Measurements from ENCODE around the gene LANCL1.

The LANCL1 gene

DNA sequence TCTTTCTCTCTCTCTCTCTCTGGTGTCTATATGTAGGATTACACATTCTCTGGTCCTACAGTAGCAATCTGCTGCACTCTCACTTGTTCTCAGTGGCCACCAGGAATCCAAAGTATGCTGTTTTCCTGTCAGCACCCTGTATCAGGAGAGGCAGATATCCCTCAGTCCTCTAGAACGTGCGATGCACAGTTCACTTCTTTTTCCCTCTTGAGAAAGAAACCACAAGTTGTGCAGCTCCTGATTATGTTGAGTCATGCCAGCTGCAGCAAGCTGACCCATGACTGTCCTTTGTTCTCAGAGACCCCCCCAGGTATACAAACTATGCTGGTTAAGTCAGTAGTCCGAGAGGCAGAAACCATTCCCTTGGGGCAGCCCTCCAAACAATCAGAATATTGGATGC, 54.6 kb downstream of the LANCL1 start:
- Histone ChIP-seq H3K27ac (ENCODE audit: low read depth in 2 of 2, low read length in 2 of 2) (no peak overlapping the region), H3K9ac (ENCODE audit: low read depth in 1 of 2, low read length in 2 of 2) (no peak overlapping the region), H3K4me3 (ENCODE audit: low read length in 2 of 2) (no peak overlapping the region)

DNA sequence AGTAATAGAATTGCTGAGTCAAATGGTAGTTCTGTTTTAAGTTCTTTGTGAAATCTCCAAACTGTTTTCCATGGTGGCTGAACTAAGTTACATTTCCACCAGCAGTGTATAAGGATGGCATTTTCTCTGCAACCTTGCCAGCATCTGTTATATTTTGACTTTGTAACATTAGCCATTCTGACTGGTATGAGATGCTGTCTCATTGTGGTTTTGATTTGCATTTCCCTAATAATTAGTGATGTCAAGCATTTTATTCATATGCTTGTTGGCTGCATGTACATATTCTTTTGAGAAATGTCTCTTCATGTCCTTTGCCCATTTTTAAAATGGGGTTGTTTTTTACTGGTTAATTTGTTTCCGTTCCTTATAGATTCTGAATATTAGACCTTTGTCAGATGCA, 63.9 kb downstream of the LANCL1 start:
- Histone ChIP-seq H3K27ac (ENCODE audit: low read depth in 2 of 2, low read length in 2 of 2) (no peak overlapping the region), H3K27me3 (ENCODE audit: control insufficient read depth in 2 of 2, insufficient read depth in 2 of 2, low read length in 2 of 2) (no peaks in the 10 kb centered on the region), H3K9me3 (ENCODE audit: control insufficient read depth in 2 of 2, low read length in 2 of 2) (no peaks in the 10 kb centered on the region), H3K4me1 (ENCODE audit: control insufficient read depth in 2 of 2, insufficient read depth in 2 of 2, low read length in 2 of 2) (no peaks in the 10 kb centered on the region), H3K36me3 (ENCODE audit: control insufficient read depth in 2 of 2, insufficient read depth in 2 of 2, low read length in 2 of 2) (no peaks in the 10 kb centered on the region), H3K9ac (ENCODE audit: low read depth in 1 of 2, low read length in 2 of 2) (no peak overlapping the region), H3K4me3 (ENCODE audit: low read length in 2 of 2) (no peak overlapping the region)

More for the DNA sequence above, 54.6 kb downstream of the LANCL1 start:
- Histone ChIP-seq H3K9me3 (ENCODE audit: control insufficient read depth in 2 of 2, low read length in 2 of 2) (peaks cover 0 to 2% of the 10 kb centered on the region in 2 donors), H3K27me3 (ENCODE audit: control insufficient read depth in 2 of 2, insufficient read depth in 2 of 2, low read length in 2 of 2) (no peaks in the 10 kb centered on the region), H3K36me3 (ENCODE audit: control insufficient read depth in 2 of 2, insufficient read depth in 2 of 2, low read length in 2 of 2) (no peaks in the 10 kb centered on the region), H3K4me1 (ENCODE audit: control insufficient read depth in 2 of 2, insufficient read depth in 2 of 2, low read length in 2 of 2) (no peaks in the 10 kb centered on the region)

DNA sequence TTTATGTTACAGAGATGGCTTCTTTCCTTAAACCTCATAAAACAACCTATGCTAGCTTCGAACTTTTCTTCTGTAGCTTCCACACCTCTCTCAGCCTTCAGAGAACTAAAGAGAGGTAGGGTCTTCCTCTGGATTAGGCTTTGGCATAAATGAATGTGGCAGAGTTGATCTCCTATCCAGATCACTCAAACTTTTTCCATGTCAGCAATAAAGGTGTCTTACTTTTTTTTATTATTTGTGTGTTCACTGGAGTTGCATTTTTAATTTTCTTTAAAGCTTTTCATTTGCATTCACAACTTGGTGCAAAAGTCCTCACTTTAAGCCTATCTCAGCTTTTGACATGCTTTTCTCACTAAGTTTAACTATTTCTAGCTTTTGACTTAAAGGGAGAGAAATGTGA, 66.0 kb downstream of the LANCL1 start:
- Histone ChIP-seq H3K4me1 (ENCODE audit: control insufficient read depth in 2 of 2, insufficient read depth in 2 of 2, low read length in 2 of 2) (no peaks in the 10 kb centered on the region), H3K27ac (ENCODE audit: low read depth in 2 of 2, low read length in 2 of 2) (no peak overlapping the region), H3K9ac (ENCODE audit: low read depth in 1 of 2, low read length in 2 of 2) (no peak overlapping the region), H3K9me3 (ENCODE audit: control insufficient read depth in 2 of 2, low read length in 2 of 2) (no peaks in the 10 kb centered on the region), H3K27me3 (ENCODE audit: control insufficient read depth in 2 of 2, insufficient read depth in 2 of 2, low read length in 2 of 2) (no peaks in the 10 kb centered on the region), H3K36me3 (ENCODE audit: control insufficient read depth in 2 of 2, insufficient read depth in 2 of 2, low read length in 2 of 2) (no peaks in the 10 kb centered on the region), H3K4me3 (ENCODE audit: low read length in 2 of 2) (no peak overlapping the region)

DNA sequence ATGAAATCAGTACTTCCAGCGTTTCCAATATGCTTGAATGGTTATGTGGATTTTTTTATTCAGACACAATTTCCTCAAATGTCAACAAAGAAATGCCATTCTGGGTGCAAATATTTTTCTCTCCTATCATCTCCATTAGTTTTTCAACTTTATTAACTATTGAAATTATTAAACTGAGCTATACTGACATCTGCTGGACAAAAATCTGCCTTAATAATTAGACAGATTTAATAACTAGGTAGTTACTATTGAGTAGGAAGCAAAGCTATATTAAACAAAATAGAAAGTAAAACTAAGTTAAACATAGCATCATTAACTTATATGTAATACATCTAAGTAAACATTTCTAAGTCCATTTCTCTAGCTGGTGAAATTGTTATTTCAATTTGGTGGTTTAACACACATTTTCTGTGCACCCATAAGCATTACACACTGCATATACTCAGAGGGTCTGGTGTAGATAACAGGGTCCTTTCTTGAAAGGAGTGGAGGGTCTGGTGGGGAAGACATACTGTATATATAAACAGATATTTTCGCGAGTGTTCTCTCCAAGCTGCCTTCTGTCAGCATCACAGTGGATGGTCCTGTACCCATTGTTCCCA, 77.0 kb downstream of the LANCL1 start:
- Histone ChIP-seq H3K27me3 (ENCODE audit: control insufficient read depth in 2 of 2, insufficient read depth in 2 of 2, low read length in 2 of 2) (no peaks in the 10 kb centered on the region), H3K4me3 (ENCODE audit: low read length in 2 of 2) (no peak overlapping the region), H3K27ac (ENCODE audit: low read depth in 2 of 2, low read length in 2 of 2) (no peak overlapping the region), H3K36me3 (ENCODE audit: control insufficient read depth in 2 of 2, insufficient read depth in 2 of 2, low read length in 2 of 2) (no peaks in the 10 kb centered on the region), H3K9ac (ENCODE audit: low read depth in 1 of 2, low read length in 2 of 2) (no peak overlapping the region), H3K9me3 (ENCODE audit: control insufficient read depth in 2 of 2, low read length in 2 of 2) (no peaks in the 10 kb centered on the region), H3K4me1 (ENCODE audit: control insufficient read depth in 2 of 2, insufficient read depth in 2 of 2, low read length in 2 of 2) (no peaks in the 10 kb centered on the region)

DNA sequence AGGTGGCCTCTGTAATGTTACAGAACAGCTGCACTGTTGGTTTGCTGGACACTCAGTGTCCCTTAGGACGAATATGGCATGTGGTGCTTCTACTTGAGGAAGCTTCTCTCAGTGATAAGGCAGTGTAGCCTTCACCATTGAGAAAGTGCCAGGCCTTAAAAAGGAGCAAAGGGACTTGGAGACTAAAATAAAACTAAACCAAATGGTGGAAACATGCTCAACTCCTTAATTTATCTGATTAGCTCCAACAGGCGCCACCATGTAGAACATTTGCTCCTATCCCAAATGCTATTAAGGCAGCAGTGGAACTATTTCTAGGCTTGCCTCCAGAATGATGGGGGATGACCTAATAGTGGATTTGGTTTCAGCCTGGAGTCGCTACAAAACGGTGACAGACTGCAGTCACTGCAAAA, 84.1 kb downstream of the LANCL1 start:
- Histone ChIP-seq H3K9ac (ENCODE audit: low read depth in 1 of 2, low read length in 2 of 2) (no peak overlapping the region), H3K9me3 (ENCODE audit: control insufficient read depth in 2 of 2, low read length in 2 of 2) (no peaks in the 10 kb centered on the region), H3K4me1 (ENCODE audit: control insufficient read depth in 2 of 2, insufficient read depth in 2 of 2, low read length in 2 of 2) (no peaks in the 10 kb centered on the region), H3K27ac (ENCODE audit: low read depth in 2 of 2, low read length in 2 of 2) (no peak overlapping the region), H3K27me3 (ENCODE audit: control insufficient read depth in 2 of 2, insufficient read depth in 2 of 2, low read length in 2 of 2) (no peaks in the 10 kb centered on the region), H3K36me3 (ENCODE audit: control insufficient read depth in 2 of 2, insufficient read depth in 2 of 2, low read length in 2 of 2) (no peaks in the 10 kb centered on the region), H3K4me3 (ENCODE audit: low read length in 2 of 2) (no peak overlapping the region)

DNA sequence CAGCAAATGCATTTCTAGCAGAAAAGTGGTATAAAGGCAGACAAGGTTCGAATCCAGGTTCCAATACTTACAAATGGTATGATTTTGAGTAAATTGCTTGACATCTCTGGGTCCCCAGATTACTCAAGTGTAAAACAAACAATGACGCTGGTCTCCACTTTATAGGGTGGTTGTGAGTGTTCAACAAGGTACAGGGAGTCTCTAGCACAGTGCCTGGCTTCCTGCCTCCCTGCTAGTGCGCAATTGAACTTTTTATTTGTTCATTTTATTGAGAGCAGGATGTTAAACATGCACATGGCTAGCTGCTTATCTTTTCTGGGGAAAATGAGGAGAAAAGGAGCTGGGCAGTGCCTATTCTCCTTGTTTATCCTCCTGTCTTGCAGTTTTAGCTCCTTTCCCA, 86.7 kb downstream of the LANCL1 start:
- Histone ChIP-seq H3K4me3 (ENCODE audit: low read length in 2 of 2) (no peak overlapping the region), H3K4me1 (ENCODE audit: control insufficient read depth in 2 of 2, insufficient read depth in 2 of 2, low read length in 2 of 2) (no peaks in the 10 kb centered on the region), H3K27ac (ENCODE audit: low read depth in 2 of 2, low read length in 2 of 2) (no peak overlapping the region), H3K27me3 (ENCODE audit: control insufficient read depth in 2 of 2, insufficient read depth in 2 of 2, low read length in 2 of 2) (no peaks in the 10 kb centered on the region), H3K36me3 (ENCODE audit: control insufficient read depth in 2 of 2, insufficient read depth in 2 of 2, low read length in 2 of 2) (no peaks in the 10 kb centered on the region), H3K9me3 (ENCODE audit: control insufficient read depth in 2 of 2, low read length in 2 of 2) (no peaks in the 10 kb centered on the region), H3K9ac (ENCODE audit: low read depth in 1 of 2, low read length in 2 of 2) (no peak overlapping the region)

DNA sequence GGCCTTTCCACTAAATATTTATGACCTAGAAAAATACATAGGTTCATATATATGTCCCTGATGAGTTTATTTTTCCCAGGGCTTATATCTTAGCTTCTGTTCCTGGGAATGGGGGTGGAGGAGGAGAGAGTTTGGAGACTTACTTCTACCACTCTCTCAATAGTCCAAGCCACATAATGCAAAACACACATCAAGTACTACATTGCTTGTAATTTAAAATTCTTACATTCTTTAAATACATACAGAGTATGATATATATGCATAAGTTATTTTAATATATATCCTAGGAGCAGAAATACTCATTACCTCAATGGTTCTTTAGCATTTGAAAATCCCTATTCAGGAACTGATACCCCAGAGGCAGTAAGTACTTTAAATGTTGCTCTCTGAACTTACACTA, 88.4 kb downstream of the LANCL1 start:
- no peaks in the 10 kb centered on the region for H3K36me3 ChIP-seq (ENCODE audit: control insufficient read depth in 2 of 2, insufficient read depth in 2 of 2, low read length in 2 of 2)
- no peak overlapping the region for H3K27ac ChIP-seq (ENCODE audit: low read depth in 2 of 2, low read length in 2 of 2)
- no peak overlapping the region for H3K9ac ChIP-seq (ENCODE audit: low read depth in 1 of 2, low read length in 2 of 2)
- no peaks in the 10 kb centered on the region for H3K27me3 ChIP-seq (ENCODE audit: control insufficient read depth in 2 of 2, insufficient read depth in 2 of 2, low read length in 2 of 2)
- H3K4me3 ChIP-seq (ENCODE audit: low read length in 2 of 2) = no peak overlapping the region
- no peaks in the 10 kb centered on the region for H3K9me3 ChIP-seq (ENCODE audit: control insufficient read depth in 2 of 2, low read length in 2 of 2)
- no peaks in the 10 kb centered on the region for H3K4me1 ChIP-seq (ENCODE audit: control insufficient read depth in 2 of 2, insufficient read depth in 2 of 2, low read length in 2 of 2)

DNA sequence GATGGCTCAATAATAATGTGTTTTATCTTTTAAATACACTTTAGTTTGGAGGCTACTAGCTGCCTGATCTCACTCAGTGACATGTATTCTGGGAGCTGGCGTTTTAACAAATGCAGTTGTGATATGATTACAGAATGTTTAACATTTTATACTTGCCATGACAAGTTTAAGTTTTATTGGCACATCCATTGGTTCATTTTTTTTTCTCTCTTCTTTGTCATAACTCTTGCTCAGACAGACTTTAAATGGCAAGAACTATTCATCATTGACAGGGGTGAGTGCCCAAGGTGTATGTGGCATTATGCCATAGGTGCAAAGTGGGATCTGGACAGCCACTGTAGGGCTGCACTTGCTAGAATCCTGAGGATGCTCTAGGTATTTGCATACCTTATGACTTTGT, 89.5 kb downstream of the LANCL1 start:
- H3K27me3 ChIP-seq (ENCODE audit: control insufficient read depth in 2 of 2, insufficient read depth in 2 of 2, low read length in 2 of 2) = no peaks in the 10 kb centered on the region
- H3K4me3 ChIP-seq (ENCODE audit: low read length in 2 of 2) = no peak overlapping the region

More for the DNA sequence above, 89.5 kb downstream of the LANCL1 start:
- Histone ChIP-seq H3K9me3 (ENCODE audit: control insufficient read depth in 2 of 2, low read length in 2 of 2) (no peaks in the 10 kb centered on the region), H3K9ac (ENCODE audit: low read depth in 1 of 2, low read length in 2 of 2) (no peak overlapping the region), H3K27ac (ENCODE audit: low read depth in 2 of 2, low read length in 2 of 2) (no peak overlapping the region), H3K4me1 (ENCODE audit: control insufficient read depth in 2 of 2, insufficient read depth in 2 of 2, low read length in 2 of 2) (no peaks in the 10 kb centered on the region), H3K36me3 (ENCODE audit: control insufficient read depth in 2 of 2, insufficient read depth in 2 of 2, low read length in 2 of 2) (no peaks in the 10 kb centered on the region)

Data from mucosa of rectum (tissue), 2 donors.